ENCODE measurements around the gene DENND11.

DNA sequence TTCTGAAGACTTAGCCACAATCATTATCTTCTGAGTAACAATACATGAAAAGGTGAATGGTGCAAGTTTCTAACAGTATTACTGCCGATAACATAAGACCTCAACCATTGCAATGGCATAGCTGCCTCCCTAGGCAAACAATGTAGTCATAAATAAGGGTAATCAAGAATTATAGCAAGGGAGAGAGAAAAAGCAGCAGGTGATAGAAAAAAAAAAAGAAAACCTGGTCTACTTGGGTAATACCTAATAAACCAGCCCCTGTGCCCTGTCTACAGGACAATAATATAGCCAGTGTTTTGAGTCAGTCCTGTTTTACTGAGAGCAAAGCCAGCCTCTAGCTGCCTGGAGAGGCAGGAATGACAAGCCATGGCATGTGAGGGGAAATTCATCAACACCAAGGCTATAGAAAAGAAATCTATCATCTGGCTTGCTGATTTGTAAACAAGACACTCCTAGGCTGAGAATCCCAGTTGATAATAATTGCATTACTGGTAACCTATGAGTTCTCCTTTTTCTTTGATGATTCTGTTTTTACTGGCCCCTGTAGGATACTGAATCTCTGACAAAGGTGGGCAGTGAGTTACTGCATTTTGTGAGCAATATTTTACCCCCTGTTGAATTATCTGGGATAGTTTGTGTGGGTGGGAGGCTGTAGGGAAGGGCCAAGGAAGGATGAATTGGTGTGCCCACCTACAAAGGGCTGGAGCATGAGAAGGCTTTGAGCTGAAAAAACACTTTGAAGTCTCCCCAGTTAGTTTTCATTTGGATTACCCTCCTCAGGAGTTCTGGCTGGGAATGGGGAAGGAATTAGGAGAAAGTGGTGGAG, 4.5 kb upstream of the DENND11 start:
- TF ChIP-seq, protein P1, sequence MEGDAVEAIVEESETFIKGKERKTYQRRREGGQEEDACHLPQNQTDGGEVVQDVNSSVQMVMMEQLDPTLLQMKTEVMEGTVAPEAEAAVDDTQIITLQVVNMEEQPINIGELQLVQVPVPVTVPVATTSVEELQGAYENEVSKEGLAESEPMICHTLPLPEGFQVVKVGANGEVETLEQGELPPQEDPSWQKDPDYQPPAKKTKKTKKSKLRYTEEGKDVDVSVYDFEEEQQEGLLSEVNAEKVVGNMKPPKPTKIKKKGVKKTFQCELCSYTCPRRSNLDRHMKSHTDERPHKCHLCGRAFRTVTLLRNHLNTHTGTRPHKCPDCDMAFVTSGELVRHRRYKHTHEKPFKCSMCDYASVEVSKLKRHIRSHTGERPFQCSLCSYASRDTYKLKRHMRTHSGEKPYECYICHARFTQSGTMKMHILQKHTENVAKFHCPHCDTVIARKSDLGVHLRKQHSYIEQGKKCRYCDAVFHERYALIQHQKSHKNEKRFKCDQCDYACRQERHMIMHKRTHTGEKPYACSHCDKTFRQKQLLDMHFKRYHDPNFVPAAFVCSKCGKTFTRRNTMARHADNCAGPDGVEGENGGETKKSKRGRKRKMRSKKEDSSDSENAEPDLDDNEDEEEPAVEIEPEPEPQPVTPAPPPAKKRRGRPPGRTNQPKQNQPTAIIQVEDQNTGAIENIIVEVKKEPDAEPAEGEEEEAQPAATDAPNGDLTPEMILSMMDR (IDR thresholded peaks at IDR 0.05), result no peak
- TF ChIP-seq POLR2A (IDR thresholded peaks at IDR 0.05), result no peak

Measured in heart left ventricle (tissue), 13 donors.